Endodermal cell (in vitro differentiated cells): ENCODE data around the gene MYEF2. TPM values are rescaled to one million over a fixed set of nuclear protein-coding genes. Genes with fewer than 3 reads are reported as not detected.

Experiments used
- DNase-seq: peaks from one replicate; pipeline ENCODE4 v3.0.0-alpha.2; 2017
- H3K27ac ChIP-seq: 2 replicates; pipeline ENCODE4 v1.5.1; 2013; ENCODE audit warnings: mild to moderate bottlenecking, low read depth, low read length, moderate library complexity
- H3K27me3 ChIP-seq: 2 replicates; pipeline ENCODE4 v1.6.1; 2013; ENCODE audit warnings: mild to moderate bottlenecking, low read length, moderate library complexity; ENCODE audit not compliant: insufficient read depth, control insufficient read depth, poor library complexity, severe bottlenecking
- H3K36me3 ChIP-seq: 2 replicates; pipeline ENCODE4 v1.7.0; 2013; ENCODE audit warnings: mild to moderate bottlenecking, low read length, moderate library complexity; ENCODE audit not compliant: control insufficient read depth, insufficient read depth
- H3K4me1 ChIP-seq: one replicate; pipeline ENCODE4 v1.7.0; 2013; ENCODE audit warnings: low read length; ENCODE audit not compliant: control insufficient read depth, insufficient read depth
- H3K4me3 ChIP-seq: 2 replicates; pipeline ENCODE4 v1.5.1; 2013; ENCODE audit warnings: mild to moderate bottlenecking, low read length, moderate library complexity
- H3K9ac ChIP-seq: 2 replicates; pipeline ENCODE4 v1.6.1; 2013; ENCODE audit warnings: mild to moderate bottlenecking, low read length, moderate library complexity; ENCODE audit not compliant: poor library complexity, severe bottlenecking; ENCODE audit errors: extremely low read depth
- H3K9me3 ChIP-seq: 2 replicates; pipeline ENCODE4 v1.6.1; 2013; ENCODE audit warnings: mild to moderate bottlenecking, low read length, moderate library complexity; ENCODE audit not compliant: control insufficient read depth
- H3K27ac Mint-ChIP-seq: 2 replicates; pipeline ENCODE4 v1.8.0; 2020; ENCODE audit warnings: mixed read lengths
- H3K27me3 Mint-ChIP-seq: 2 replicates; pipeline ENCODE4 v1.8.0; 2021; ENCODE audit warnings: mild to moderate bottlenecking, mixed read lengths; ENCODE audit not compliant: insufficient read depth
- H3K36me3 Mint-ChIP-seq: 2 replicates; pipeline ENCODE4 v1.8.0; 2020; ENCODE audit warnings: low read depth, mixed read lengths
- H3K4me1 Mint-ChIP-seq: 2 replicates; pipeline ENCODE4 v1.8.0; 2020; ENCODE audit warnings: mixed read lengths
- H3K4me3 Mint-ChIP-seq: 2 replicates; pipeline ENCODE4 v1.8.0; 2020; ENCODE audit warnings: mild to moderate bottlenecking, moderate library complexity, mixed read lengths
- H3K9me3 Mint-ChIP-seq: 2 replicates; pipeline ENCODE4 v1.8.0; 2020; ENCODE audit warnings: mild to moderate bottlenecking, mixed read lengths
- WGBS, 2 experiments: methylation state at CpG; one replicate each; pipeline versions ENCODE4 v1.1.5 to v1.1.7; 2013; ENCODE audit warnings: missing lambda C conversion rate in 2 of 2, mixed read lengths in 1 of 2; ENCODE audit not compliant: insufficient coverage in 1 of 2, insufficient read length in 1 of 2; 5-methylcytosine and 5-hydroxymethylcytosine counted together
- total RNA-seq, 2 donors: library from RNA; stranded (reverse); fragmentation: NEBNext Ultra II Directional in 1 of 2; extraction: Animal tissue kit (Norgen Biotek cat#: 25700) in 1 of 2; gene quantifications; 2 replicates in 1 of 2; 3 replicates in 1 of 2; pipeline ENCODE4 v1.2.1, GENCODE V29; 2021
- TF ChIP-seq, protein P1 (sequence below): fragments of 200-600 bp; sonication (generic); conservative IDR thresholded peaks from 2 replicates; pipeline ENCODE4 v1.5.0; 2021; ENCODE audit warnings: antibody characterized with exemption, mild to moderate bottlenecking

The MYEF2 gene
- total RNA-seq, 2 donors from 2014 or later = 58.2 to 91.2 TPM

DNA sequence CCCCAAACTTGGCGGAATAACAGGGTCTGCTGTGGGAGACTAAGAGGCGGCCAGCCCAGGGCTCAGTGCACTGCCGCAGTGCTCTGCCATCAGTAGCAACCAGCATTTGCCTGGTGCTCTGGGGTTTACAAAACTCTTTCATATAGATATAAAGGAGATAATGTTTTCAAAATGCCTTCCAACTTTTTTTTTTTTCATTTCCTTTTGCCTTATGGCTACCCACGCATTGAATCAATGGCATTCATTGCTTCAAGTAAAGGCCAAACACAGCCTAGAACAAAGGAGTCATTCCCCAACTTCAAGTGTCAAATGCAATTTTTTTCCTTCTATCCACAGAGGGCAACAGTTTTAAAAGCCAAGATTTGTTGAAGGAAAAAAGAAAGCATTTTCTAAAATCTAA lies 68.9 kb downstream of the MYEF2 start:
- no peaks in the 10 kb centered on the region for H3K36me3 Mint-ChIP-seq
- Histone ChIP-seq H3K4me1 (no peaks in the 10 kb centered on the region), H3K9me3 (no peaks in the 10 kb centered on the region), H3K9ac (no peak overlapping the region), H3K4me3 (no peak overlapping the region), H3K27me3 (no peaks in the 10 kb centered on the region), H3K36me3 (no peaks in the 10 kb centered on the region), H3K27ac (no peak overlapping the region)
- H3K4me3 Mint-ChIP-seq = no peak overlapping the region
- TF ChIP-seq, protein P1, sequence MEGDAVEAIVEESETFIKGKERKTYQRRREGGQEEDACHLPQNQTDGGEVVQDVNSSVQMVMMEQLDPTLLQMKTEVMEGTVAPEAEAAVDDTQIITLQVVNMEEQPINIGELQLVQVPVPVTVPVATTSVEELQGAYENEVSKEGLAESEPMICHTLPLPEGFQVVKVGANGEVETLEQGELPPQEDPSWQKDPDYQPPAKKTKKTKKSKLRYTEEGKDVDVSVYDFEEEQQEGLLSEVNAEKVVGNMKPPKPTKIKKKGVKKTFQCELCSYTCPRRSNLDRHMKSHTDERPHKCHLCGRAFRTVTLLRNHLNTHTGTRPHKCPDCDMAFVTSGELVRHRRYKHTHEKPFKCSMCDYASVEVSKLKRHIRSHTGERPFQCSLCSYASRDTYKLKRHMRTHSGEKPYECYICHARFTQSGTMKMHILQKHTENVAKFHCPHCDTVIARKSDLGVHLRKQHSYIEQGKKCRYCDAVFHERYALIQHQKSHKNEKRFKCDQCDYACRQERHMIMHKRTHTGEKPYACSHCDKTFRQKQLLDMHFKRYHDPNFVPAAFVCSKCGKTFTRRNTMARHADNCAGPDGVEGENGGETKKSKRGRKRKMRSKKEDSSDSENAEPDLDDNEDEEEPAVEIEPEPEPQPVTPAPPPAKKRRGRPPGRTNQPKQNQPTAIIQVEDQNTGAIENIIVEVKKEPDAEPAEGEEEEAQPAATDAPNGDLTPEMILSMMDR = no peak
- no peak for DNase-seq
- peaks cover 2% of the 10 kb centered on the region for H3K27me3 Mint-ChIP-seq
- H3K9me3 Mint-ChIP-seq = no peaks in the 10 kb centered on the region
- H3K27ac Mint-ChIP-seq = no peak overlapping the region
- WGBS, 2 experiments = 88 to 96% methylated on average over 1 to 4 of the region's 4 CpGs
- H3K4me1 Mint-ChIP-seq = no peaks in the 10 kb centered on the region

DNA sequence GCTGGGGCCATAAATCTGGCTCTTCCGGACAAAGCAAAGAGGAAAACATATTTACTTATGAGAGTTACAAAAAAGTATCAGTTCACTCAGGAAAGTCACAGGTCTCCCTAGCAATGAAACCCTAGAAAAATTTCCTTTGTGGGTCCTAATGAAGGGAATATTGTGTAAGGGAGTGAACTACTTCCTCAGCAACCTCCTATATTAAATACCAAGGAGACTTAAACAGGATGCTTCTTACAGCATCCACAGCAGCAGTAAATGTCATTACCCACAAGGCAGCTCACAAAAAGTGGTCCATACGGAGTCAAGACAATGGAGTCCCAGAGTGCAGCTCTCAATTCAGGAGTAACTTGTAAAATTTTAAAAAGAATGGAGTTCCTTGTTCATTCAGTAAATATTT lies 72.2 kb downstream of the MYEF2 start:
- DNase-seq = no peak
- H3K4me3 ChIP-seq = no peak overlapping the region
- no peak overlapping the region for H3K9ac ChIP-seq
- 91% methylated on average over 2 of the region's 2 CpGs; no CpG with 5 or more reads in 1 of the 2 experiments for WGBS, 2 experiments
- no peaks in the 10 kb centered on the region for H3K27me3 ChIP-seq
- Mint-ChIP-seq H3K9me3 (no peaks in the 10 kb centered on the region), H3K4me1 (peaks cover 4% of the 10 kb centered on the region), H3K27me3 (peaks cover 2% of the 10 kb centered on the region), H3K36me3 (no peaks in the 10 kb centered on the region), H3K27ac (no peak overlapping the region), H3K4me3 (no peak overlapping the region)
- no peak overlapping the region for H3K27ac ChIP-seq
- no peaks in the 10 kb centered on the region for H3K36me3 ChIP-seq
- H3K9me3 ChIP-seq = no peaks in the 10 kb centered on the region
- TF ChIP-seq, protein P1 = no peak
- H3K4me1 ChIP-seq = no peaks in the 10 kb centered on the region

DNA sequence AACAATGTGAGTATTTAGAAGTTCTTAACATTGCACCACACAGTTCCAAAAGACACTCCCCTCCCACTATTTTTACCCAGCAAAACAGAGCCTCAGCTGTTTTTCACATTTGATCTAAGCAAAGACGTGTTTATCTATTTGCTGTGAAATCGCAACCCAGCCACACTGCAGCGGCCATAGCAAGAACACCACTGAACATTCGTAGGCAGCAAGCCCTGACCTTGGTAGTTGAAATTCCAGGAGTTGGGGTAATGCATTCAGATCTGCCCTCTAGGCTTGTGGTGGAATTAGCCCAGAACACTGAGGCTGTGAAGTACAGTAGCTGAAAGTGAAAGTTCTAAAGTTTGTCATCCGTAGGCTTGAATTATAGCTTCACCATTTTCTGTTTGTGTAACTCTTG lies 74.4 kb downstream of the MYEF2 start:
- no peak overlapping the region for H3K27ac ChIP-seq
- Mint-ChIP-seq H3K36me3 (no peaks in the 10 kb centered on the region), H3K4me3 (no peak overlapping the region), H3K9me3 (no peaks in the 10 kb centered on the region), H3K4me1 (peaks cover 4% of the 10 kb centered on the region), H3K27me3 (peaks cover 2% of the 10 kb centered on the region), H3K27ac (no peak overlapping the region)
- H3K4me1 ChIP-seq = no peaks in the 10 kb centered on the region
- H3K9ac ChIP-seq = no peak overlapping the region
- TF ChIP-seq, protein P1 = no peak
- H3K36me3 ChIP-seq = no peaks in the 10 kb centered on the region
- no peak for DNase-seq
- no peak overlapping the region for H3K4me3 ChIP-seq
- WGBS, 2 experiments = 93 to 100% methylated on average over 5 of the region's 5 CpGs
- no peaks in the 10 kb centered on the region for H3K9me3 ChIP-seq
- no peaks in the 10 kb centered on the region for H3K27me3 ChIP-seq
